Liver (tissue), 9 donors: ENCODE measurements around the gene CCDC71. TPM values are rescaled to one million over a fixed set of nuclear protein-coding genes. Genes with fewer than 3 reads are reported as not detected.

Experiments used
- DNase-seq: peaks from one replicate; pipeline ENCODE4 v3.0.0-alpha.2; 2017; ENCODE audit warnings: low spot score
- H3K27ac ChIP-seq, 2 donors: one replicate each; pipeline ENCODE4 v1.7.0; 2013; ENCODE audit warnings: inconsistent platforms in 2 of 2, low read length in 2 of 2, control low read depth in 1 of 2, low read depth in 1 of 2, mild to moderate bottlenecking in 1 of 2
- H3K27me3 ChIP-seq, 4 donors: one replicate each; pipeline versions ENCODE4 v1.6.1 to v1.7.0; 2013; ENCODE audit warnings: low read length in 3 of 4, inconsistent platforms in 1 of 4, mild to moderate bottlenecking in 1 of 4, moderate library complexity in 1 of 4; ENCODE audit not compliant: control insufficient read depth in 4 of 4, insufficient read depth in 4 of 4
- H3K36me3 ChIP-seq, 4 donors: one replicate each; pipeline versions ENCODE4 v1.6.1 to v1.7.0; 2013; ENCODE audit warnings: low read length in 3 of 4, mild to moderate bottlenecking in 3 of 4, low read depth in 1 of 4, moderate library complexity in 1 of 4; ENCODE audit not compliant: control insufficient read depth in 4 of 4, insufficient read depth in 3 of 4
- H3K4me1 ChIP-seq, 4 donors: one replicate each; pipeline versions ENCODE4 v1.6.1 to v1.7.0; 2013; ENCODE audit warnings: low read length in 3 of 4, mild to moderate bottlenecking in 3 of 4, moderate library complexity in 1 of 4; ENCODE audit not compliant: control insufficient read depth in 4 of 4, insufficient read depth in 4 of 4
- H3K4me3 ChIP-seq, 3 donors: one replicate each; pipeline versions ENCODE4 v1.6.1 to v1.7.0; 2013; ENCODE audit warnings: low read length in 3 of 3, control low read depth in 1 of 3, low read depth in 1 of 3, mild to moderate bottlenecking in 1 of 3
- H3K9ac ChIP-seq, 2 donors: one replicate each; pipeline ENCODE4 v1.7.0; 2013; ENCODE audit warnings: low read length in 2 of 2, mild to moderate bottlenecking in 2 of 2, moderate library complexity in 2 of 2, control low read depth in 1 of 2, low read depth in 1 of 2
- H3K9me3 ChIP-seq, 4 donors: one replicate each; pipeline versions ENCODE4 v1.6.1 to v1.7.0; 2013; ENCODE audit warnings: low read length in 3 of 4; ENCODE audit not compliant: control insufficient read depth in 4 of 4
- EGR1 ChIP-seq, 2 donors: IDR thresholded peaks; 2 replicates each; pipeline ENCODE4 v1.6.1; 2016 to 2018; ENCODE audit warnings: antibody characterized with exemption in 2 of 2, low read depth in 2 of 2
- FOXA1 ChIP-seq: IDR thresholded peaks from 2 replicates; pipeline ENCODE4 v1.6.1; 2016; ENCODE audit warnings: antibody characterized with exemption
- FOXA2 ChIP-seq: IDR thresholded peaks from 2 replicates; pipeline ENCODE4 v1.6.1; 2016; ENCODE audit warnings: antibody characterized with exemption
- GABPA ChIP-seq, 2 donors: IDR thresholded peaks in 1 of 2; conservative IDR thresholded peaks in 1 of 2; 2 replicates each; pipeline ENCODE4 v1.6.1; 2016; ENCODE audit warnings: antibody characterized with exemption in 2 of 2, mild to moderate bottlenecking in 1 of 2, moderate library complexity in 1 of 2
- HNF4A ChIP-seq, 2 donors: conservative IDR thresholded peaks; 2 replicates each; pipeline ENCODE4 v1.6.1; 2016; ENCODE audit warnings: antibody characterized with exemption in 2 of 2, mild to moderate bottlenecking in 2 of 2
- HNF4G ChIP-seq: IDR thresholded peaks from 2 replicates; pipeline ENCODE4 v1.6.1; 2016; ENCODE audit warnings: antibody characterized with exemption
- RAD21 ChIP-seq, 2 donors: IDR thresholded peaks; 2 replicates each; pipeline ENCODE4 v1.6.1; 2016; ENCODE audit warnings: antibody characterized with exemption in 2 of 2, mild to moderate bottlenecking in 2 of 2
- RXRA ChIP-seq, 2 donors: IDR thresholded peaks; 2 replicates each; pipeline ENCODE4 v1.6.1; 2017 to 2018; ENCODE audit warnings: antibody characterized with exemption in 2 of 2, mild to moderate bottlenecking in 1 of 2
- SP1 ChIP-seq: IDR thresholded peaks from 2 replicates; pipeline ENCODE4 v1.6.1; 2018; ENCODE audit warnings: antibody characterized with exemption, mild to moderate bottlenecking
- TAF1 ChIP-seq: conservative IDR thresholded peaks from 2 replicates; pipeline ENCODE4 v1.6.1; 2016; ENCODE audit warnings: antibody characterized with exemption, mild to moderate bottlenecking
- YY1 ChIP-seq: IDR thresholded peaks from 2 replicates; pipeline ENCODE4 v1.6.1; 2016; ENCODE audit warnings: antibody characterized with exemption, mild to moderate bottlenecking
- WGBS: extraction: QIAGEN DNeasy Blood & Tissue Kit; methylation state at CpG from one replicate; pipeline ENCODE4 v1.1.7; 2013; 5-methylcytosine and 5-hydroxymethylcytosine counted together
- polyA plus RNA-seq, 2 donors: library from polyadenylated mRNA; stranded (reverse) in 1 of 2; unstranded in 1 of 2; fragments of 200-250 nt in 1 of 2; fragments of >200 nt in 1 of 2; fragmentation: Nextera tagmentation in 1 of 2; extraction: Ambion mirVana in 1 of 2; gene quantifications; one replicate each; pipeline versions ENCODE4 v1.2.1 to v1.2.3, GENCODE V29; 2013 to 2015
- total RNA-seq, 2 donors: library from RNA; depleted of rRNA; stranded (reverse); fragments of >200 nt; gene quantifications; one replicate each; pipeline ENCODE4 v1.2.3, GENCODE V29; 2014
- TF ChIP-seq, protein P1 (sequence below): IDR thresholded peaks from 2 replicates; pipeline ENCODE4 v1.6.1; 2016; ENCODE audit warnings: antibody characterized with exemption
- TF ChIP-seq, protein P2 (sequence below): IDR thresholded peaks from 2 replicates; pipeline ENCODE4 v1.6.1; 2016; ENCODE audit warnings: antibody characterized with exemption
- TF ChIP-seq, protein P3 (sequence below): IDR thresholded peaks from 2 replicates; pipeline ENCODE4 v1.6.1; 2016; ENCODE audit warnings: antibody characterized with exemption
- TF ChIP-seq, protein P4 (sequence below): IDR thresholded peaks from 2 replicates; pipeline ENCODE4 v1.6.1; 2016; ENCODE audit warnings: antibody characterized with exemption, mild to moderate bottlenecking
- donor health status: healthy.
- donor health status: healthy.
- donor health status: healthy.
- donor health status: healthy.
- donor health status: healthy.

Gene CCDC71
- total and polyA plus RNA-seq, 4 donors, result 1.1 to 10.7 (median 8.2) TPM

GRCh38 chr3:49148159-49148558 is 18.0 kb downstream of the CCDC71 start:
- Histone ChIP-seq H3K27ac (no peak overlapping the region), H3K9ac (no peak overlapping the region), H3K36me3 (no peaks in the 10 kb centered on the region), H3K9me3 (no peaks in the 10 kb centered on the region), H3K4me3 (no peak overlapping the region), H3K27me3 (no peaks in the 10 kb centered on the region), H3K4me1 (no peaks in the 10 kb centered on the region)
- no peak for TF ChIP-seq FOXA1
- TF ChIP-seq YY1, result no peak
- no peak for TF ChIP-seq HNF4A (conservative IDR thresholded peaks at IDR 0.05)
- TF ChIP-seq EGR1 (IDR thresholded peaks at IDR 0.05; ENCODE audit: low read depth in 2 of 2), result no peak
- no peak for TF ChIP-seq FOXA2
- DNase-seq, result no peak
- WGBS, result 79% methylated on average over 5 of the region's 5 CpGs

GRCh38 chr3:49140080-49140479 is 26.1 kb downstream of the CCDC71 start:
- Histone ChIP-seq H3K27ac (no peak overlapping the region), H3K36me3 (no peaks in the 10 kb centered on the region), H3K9ac (no peak overlapping the region), H3K4me3 (no peak overlapping the region), H3K27me3 (no peaks in the 10 kb centered on the region), H3K9me3 (no peaks in the 10 kb centered on the region), H3K4me1 (peaks cover 0 to 12% (median 9%) of the 10 kb centered on the region in 4 donors)
- TF ChIP-seq TAF1 (no peak), GABPA (IDR thresholded peaks at IDR 0.05 in 1 of 2, conservative IDR thresholded peaks at IDR 0.05 in 1 of 2) (no peak), RAD21 (IDR thresholded peaks at IDR 0.05) (no peak), FOXA2 (no peak), RXRA (IDR thresholded peaks at IDR 0.05) (no peak), SP1 (no peak), HNF4A (conservative IDR thresholded peaks at IDR 0.05) (no peak), HNF4G (no peak)
- TF ChIP-seq, protein P1, sequence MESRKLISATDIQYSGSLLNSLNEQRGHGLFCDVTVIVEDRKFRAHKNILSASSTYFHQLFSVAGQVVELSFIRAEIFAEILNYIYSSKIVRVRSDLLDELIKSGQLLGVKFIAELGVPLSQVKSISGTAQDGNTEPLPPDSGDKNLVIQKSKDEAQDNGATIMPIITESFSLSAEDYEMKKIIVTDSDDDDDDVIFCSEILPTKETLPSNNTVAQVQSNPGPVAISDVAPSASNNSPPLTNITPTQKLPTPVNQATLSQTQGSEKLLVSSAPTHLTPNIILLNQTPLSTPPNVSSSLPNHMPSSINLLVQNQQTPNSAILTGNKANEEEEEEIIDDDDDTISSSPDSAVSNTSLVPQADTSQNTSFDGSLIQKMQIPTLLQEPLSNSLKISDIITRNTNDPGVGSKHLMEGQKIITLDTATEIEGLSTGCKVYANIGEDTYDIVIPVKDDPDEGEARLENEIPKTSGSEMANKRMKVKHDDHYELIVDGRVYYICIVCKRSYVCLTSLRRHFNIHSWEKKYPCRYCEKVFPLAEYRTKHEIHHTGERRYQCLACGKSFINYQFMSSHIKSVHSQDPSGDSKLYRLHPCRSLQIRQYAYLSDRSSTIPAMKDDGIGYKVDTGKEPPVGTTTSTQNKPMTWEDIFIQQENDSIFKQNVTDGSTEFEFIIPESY, result no peak
- TF ChIP-seq, protein P2, sequence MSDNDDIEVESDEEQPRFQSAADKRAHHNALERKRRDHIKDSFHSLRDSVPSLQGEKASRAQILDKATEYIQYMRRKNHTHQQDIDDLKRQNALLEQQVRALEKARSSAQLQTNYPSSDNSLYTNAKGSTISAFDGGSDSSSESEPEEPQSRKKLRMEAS, result no peak
- TF ChIP-seq, protein P3, sequence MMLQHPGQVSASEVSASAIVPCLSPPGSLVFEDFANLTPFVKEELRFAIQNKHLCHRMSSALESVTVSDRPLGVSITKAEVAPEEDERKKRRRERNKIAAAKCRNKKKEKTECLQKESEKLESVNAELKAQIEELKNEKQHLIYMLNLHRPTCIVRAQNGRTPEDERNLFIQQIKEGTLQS, result no peak
- TF ChIP-seq, protein P4, sequence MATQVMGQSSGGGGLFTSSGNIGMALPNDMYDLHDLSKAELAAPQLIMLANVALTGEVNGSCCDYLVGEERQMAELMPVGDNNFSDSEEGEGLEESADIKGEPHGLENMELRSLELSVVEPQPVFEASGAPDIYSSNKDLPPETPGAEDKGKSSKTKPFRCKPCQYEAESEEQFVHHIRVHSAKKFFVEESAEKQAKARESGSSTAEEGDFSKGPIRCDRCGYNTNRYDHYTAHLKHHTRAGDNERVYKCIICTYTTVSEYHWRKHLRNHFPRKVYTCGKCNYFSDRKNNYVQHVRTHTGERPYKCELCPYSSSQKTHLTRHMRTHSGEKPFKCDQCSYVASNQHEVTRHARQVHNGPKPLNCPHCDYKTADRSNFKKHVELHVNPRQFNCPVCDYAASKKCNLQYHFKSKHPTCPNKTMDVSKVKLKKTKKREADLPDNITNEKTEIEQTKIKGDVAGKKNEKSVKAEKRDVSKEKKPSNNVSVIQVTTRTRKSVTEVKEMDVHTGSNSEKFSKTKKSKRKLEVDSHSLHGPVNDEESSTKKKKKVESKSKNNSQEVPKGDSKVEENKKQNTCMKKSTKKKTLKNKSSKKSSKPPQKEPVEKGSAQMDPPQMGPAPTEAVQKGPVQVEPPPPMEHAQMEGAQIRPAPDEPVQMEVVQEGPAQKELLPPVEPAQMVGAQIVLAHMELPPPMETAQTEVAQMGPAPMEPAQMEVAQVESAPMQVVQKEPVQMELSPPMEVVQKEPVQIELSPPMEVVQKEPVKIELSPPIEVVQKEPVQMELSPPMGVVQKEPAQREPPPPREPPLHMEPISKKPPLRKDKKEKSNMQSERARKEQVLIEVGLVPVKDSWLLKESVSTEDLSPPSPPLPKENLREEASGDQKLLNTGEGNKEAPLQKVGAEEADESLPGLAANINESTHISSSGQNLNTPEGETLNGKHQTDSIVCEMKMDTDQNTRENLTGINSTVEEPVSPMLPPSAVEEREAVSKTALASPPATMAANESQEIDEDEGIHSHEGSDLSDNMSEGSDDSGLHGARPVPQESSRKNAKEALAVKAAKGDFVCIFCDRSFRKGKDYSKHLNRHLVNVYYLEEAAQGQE, result no peak
- DNase-seq, result no peak
- WGBS, result 77% methylated on average over 3 of the region's 3 CpGs
